Suppressor macrophage (primary cell): ENCODE results near the gene HDAC4.
A peak's percentile ranks its signal among the peaks of the same experiment; 100 is the strongest.

Experiments used
- DNase-seq, 4 experiments: peaks; one replicate each; pipeline ENCODE4 v3.0.0-alpha.2; 2020 to 2022

HDAC4 gene

GRCh38 chr2:239152239-239152915 is 248.4 kb downstream of the HDAC4 start:
- DNase-seq, result no peak

- DNase-seq, result no peak
Observed at GRCh38 chr2:239151201-239152131, 249.4 kb downstream of the HDAC4 start.

GRCh38 chr2:239150125-239151011 is 250.5 kb downstream of the HDAC4 start:
- DNase-seq, result no peak

GRCh38 chr2:239149501-239149900 is 251.3 kb downstream of the HDAC4 start:
- no peak for DNase-seq

GRCh38 chr2:239148495-239149200 is 252.2 kb downstream of the HDAC4 start:
- DNase-seq, result no peak

GRCh38 chr2:239147376-239147775 is 253.4 kb downstream of the HDAC4 start:
- DNase-seq, result no peak

- DNase-seq, result no peak
Observed at GRCh38 chr2:239146741-239147181, 254.1 kb downstream of the HDAC4 start.

- DNase-seq, result no peak
Observed at GRCh38 chr2:239146011-239146641, 254.7 kb downstream of the HDAC4 start.

- DNase-seq, result no peak
Observed at GRCh38 chr2:239145601-239146000, 255.2 kb downstream of the HDAC4 start.

GRCh38 chr2:239145106-239145505 is 255.7 kb downstream of the HDAC4 start:
- no peak for DNase-seq

GRCh38 chr2:239144713-239144999 is 256.2 kb downstream of the HDAC4 start:
- DNase-seq, result no peak

GRCh38 chr2:239143858-239144712 is 256.7 kb downstream of the HDAC4 start:
- peak; percentile 26 to 62 (median 54) for DNase-seq

GRCh38 chr2:239142806-239143205 is 258.0 kb downstream of the HDAC4 start:
- DNase-seq, result no peak

GRCh38 chr2:239142296-239142695 is 258.5 kb downstream of the HDAC4 start:
- no peak for DNase-seq

GRCh38 chr2:239141021-239141760 is 259.6 kb downstream of the HDAC4 start:
- DNase-seq, result no peak

GRCh38 chr2:239140346-239141020 is 260.3 kb downstream of the HDAC4 start:
- no peak for DNase-seq

- no peak for DNase-seq
Observed at GRCh38 chr2:239139566-239139965, 261.3 kb downstream of the HDAC4 start.

GRCh38 chr2:239139101-239139500 is 261.7 kb downstream of the HDAC4 start:
- no peak for DNase-seq

GRCh38 chr2:239138610-239139009 is 262.2 kb downstream of the HDAC4 start:
- DNase-seq, result no peak

GRCh38 chr2:239137898-239138283 is 262.9 kb downstream of the HDAC4 start:
- DNase-seq, result no peak
